A673 (cell line): ENCODE data around the gene SH3PXD2B.

Experiments used
- CTCF ChIP-seq: fragments of 300-800, 200-600 bp; sonication (generic); conservative IDR thresholded peaks from 2 replicates; pipeline ENCODE4 v1.5.1; 2017; ENCODE audit warnings: low read depth, mild to moderate bottlenecking, antibody characterized with exemption, low read length, moderate library complexity, mixed read lengths
- EZH2 ChIP-seq: fragments of 200-600 bp; sonication (generic); IDR thresholded peaks from 2 replicates; pipeline ENCODE4 v1.6.1; 2017; ENCODE audit warnings: borderline replicate concordance, low read depth, mild to moderate bottlenecking, mixed read lengths, antibody characterized with exemption, low read length; ENCODE audit not compliant: poor library complexity, severe bottlenecking

DNA sequence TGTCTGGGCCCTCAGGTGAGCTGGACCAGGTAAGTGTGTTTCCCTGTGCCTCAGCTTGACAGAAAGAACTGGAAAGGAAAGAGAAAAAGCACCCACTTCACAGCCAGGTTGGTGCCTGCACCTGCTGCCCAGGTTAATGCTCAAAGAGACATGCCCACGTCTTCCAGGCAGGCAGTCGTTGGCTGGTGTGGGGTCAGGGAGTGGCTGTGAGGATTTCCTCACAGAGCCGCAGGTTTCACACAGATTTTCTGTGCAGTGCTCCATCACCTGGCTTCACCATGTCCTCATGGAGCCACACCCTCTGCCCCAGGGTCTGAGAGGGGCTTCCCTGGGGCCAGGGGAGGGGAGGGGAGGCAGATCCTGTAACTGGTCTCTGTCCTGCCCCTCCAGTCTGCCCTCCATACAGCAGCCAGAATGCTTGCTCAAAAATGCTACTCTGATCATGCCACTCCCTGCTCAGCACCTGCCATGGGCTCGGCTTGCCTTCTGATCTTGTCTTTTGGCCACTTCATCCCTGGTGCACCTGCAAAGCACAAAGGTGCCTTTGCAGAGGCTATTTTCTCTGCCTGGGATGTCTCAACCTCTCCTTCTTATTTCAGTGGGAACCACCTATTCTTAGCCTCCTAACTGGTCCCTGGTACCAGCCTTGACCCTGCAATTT, 88.2 kb downstream of the SH3PXD2B start:
- no peak for TF ChIP-seq CTCF
- no peak for TF ChIP-seq EZH2
